ENCODE results near the gene GATAD2A.

The GATAD2A gene

GRCh38 chr19:19443283-19443682, 37.8 kb downstream of the GATAD2A start:
- Histone ChIP-seq H3K4me1 (ENCODE audit: insufficient read depth, insufficient read length) (peaks cover 14% of the 10 kb centered on the region), H3K36me3 (ENCODE audit: insufficient read depth, insufficient read length, low read length) (peaks cover 21% of the 10 kb centered on the region), H3K27me3 (ENCODE audit: insufficient read depth, insufficient read length) (no peaks in the 10 kb centered on the region), H3K9me3 (ENCODE audit: insufficient read depth, low read length) (no peaks in the 10 kb centered on the region), H3K4me3 (ENCODE audit: insufficient read length, low read depth) (no peak overlapping the region), H3K9ac (ENCODE audit: insufficient read length, low read depth) (no peak overlapping the region)
- TF ChIP-seq ZNF274 (IDR thresholded peaks at IDR 0.05; ENCODE audit: low read depth, low read length) = no peak
- no peak for TF ChIP-seq YY1 (IDR thresholded peaks at IDR 0.05; ENCODE audit: insufficient read depth, insufficient read length)
- no peak for TF ChIP-seq SUZ12 (IDR thresholded peaks at IDR 0.05; ENCODE audit: extremely low read depth, insufficient read depth, insufficient read length)
- no peak for DNase-seq (ENCODE audit: low read depth, low spot score)

DNA sequence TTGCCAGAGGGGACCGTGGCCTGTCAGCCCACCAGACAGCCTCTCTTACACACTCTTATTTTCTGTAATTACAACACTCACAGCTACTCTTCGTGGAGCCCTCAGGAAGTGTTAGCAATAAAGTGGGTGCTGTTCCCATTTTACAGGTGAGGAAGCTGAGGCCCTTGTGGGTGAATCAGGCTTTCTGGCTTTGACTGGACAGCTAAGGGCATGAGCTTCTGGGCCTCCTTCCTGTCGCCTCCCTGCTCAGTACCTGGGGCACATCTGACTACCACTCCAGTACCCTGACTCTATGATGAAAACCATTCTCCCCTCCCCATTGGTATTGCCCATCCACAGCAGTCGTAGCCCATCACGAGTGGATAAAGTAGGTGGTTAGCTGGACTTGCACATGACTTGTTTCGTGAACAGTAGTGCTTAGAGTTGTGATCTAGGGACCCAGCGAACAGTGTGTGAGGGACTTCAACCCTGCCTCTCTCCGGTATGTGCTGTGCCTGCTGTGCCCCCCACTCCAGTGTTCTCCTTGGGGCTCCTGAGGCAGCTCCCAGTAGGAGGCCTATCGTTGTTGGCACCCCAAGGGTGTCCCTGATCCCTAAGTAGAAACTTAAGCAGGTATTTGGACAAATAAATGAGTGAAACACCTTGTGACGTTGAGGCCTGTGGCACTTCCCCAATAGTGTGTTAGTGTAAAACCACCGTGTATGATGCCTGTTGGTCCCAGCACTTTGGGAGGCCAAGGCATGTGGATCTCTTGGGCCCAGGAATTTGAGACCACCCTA, 38.6 kb downstream of the GATAD2A start:
- peaks cover 17% of the 10 kb centered on the region for H3K4me1 ChIP-seq (ENCODE audit: insufficient read depth, insufficient read length)
- H3K9ac ChIP-seq (ENCODE audit: insufficient read length, low read depth) = no peak overlapping the region
- no peak for DNase-seq (ENCODE audit: low read depth, low spot score)

GRCh38 chr19:19444681-19445155, 39.2 kb downstream of the GATAD2A start:
- DNase-seq (ENCODE audit: low read depth, low spot score) = no peak
- Histone ChIP-seq H3K27me3 (ENCODE audit: insufficient read depth, insufficient read length) (no peaks in the 10 kb centered on the region), H3K4me3 (ENCODE audit: insufficient read length, low read depth) (no peak overlapping the region), H3K4me1 (ENCODE audit: insufficient read depth, insufficient read length) (peaks cover 18% of the 10 kb centered on the region), H3K36me3 (ENCODE audit: insufficient read depth, insufficient read length, low read length) (peaks cover 24% of the 10 kb centered on the region), H3K9me3 (ENCODE audit: insufficient read depth, low read length) (no peaks in the 10 kb centered on the region), H3K9ac (ENCODE audit: insufficient read length, low read depth) (no peak overlapping the region)
- TF ChIP-seq ZNF274 (IDR thresholded peaks at IDR 0.05; ENCODE audit: low read depth, low read length) (no peak), SUZ12 (IDR thresholded peaks at IDR 0.05; ENCODE audit: extremely low read depth, insufficient read depth, insufficient read length) (no peak), YY1 (IDR thresholded peaks at IDR 0.05; ENCODE audit: insufficient read depth, insufficient read length) (no peak)

More for the DNA sequence above, 38.6 kb downstream of the GATAD2A start:
- Histone ChIP-seq H3K36me3 (ENCODE audit: insufficient read depth, insufficient read length, low read length) (peaks cover 24% of the 10 kb centered on the region), H3K4me3 (ENCODE audit: insufficient read length, low read depth) (no peak overlapping the region), H3K27me3 (ENCODE audit: insufficient read depth, insufficient read length) (no peaks in the 10 kb centered on the region), H3K9me3 (ENCODE audit: insufficient read depth, low read length) (no peaks in the 10 kb centered on the region)
- TF ChIP-seq SUZ12 (IDR thresholded peaks at IDR 0.05; ENCODE audit: extremely low read depth, insufficient read depth, insufficient read length) (no peak), ZNF274 (IDR thresholded peaks at IDR 0.05; ENCODE audit: low read depth, low read length) (no peak), YY1 (IDR thresholded peaks at IDR 0.05; ENCODE audit: insufficient read depth, insufficient read length) (no peak)

GRCh38 chr19:19445288-19445687, 39.8 kb downstream of the GATAD2A start:
- Histone ChIP-seq H3K4me3 (ENCODE audit: insufficient read length, low read depth) (no peak overlapping the region), H3K9me3 (ENCODE audit: insufficient read depth, low read length) (no peaks in the 10 kb centered on the region), H3K36me3 (ENCODE audit: insufficient read depth, insufficient read length, low read length) (peaks cover 24% of the 10 kb centered on the region), H3K27me3 (ENCODE audit: insufficient read depth, insufficient read length) (no peaks in the 10 kb centered on the region), H3K9ac (ENCODE audit: insufficient read length, low read depth) (no peak overlapping the region), H3K4me1 (ENCODE audit: insufficient read depth, insufficient read length) (peaks cover 22% of the 10 kb centered on the region)
- DNase-seq (ENCODE audit: low read depth, low spot score) = no peak
- TF ChIP-seq YY1 (IDR thresholded peaks at IDR 0.05; ENCODE audit: insufficient read depth, insufficient read length) = no peak
- no peak for TF ChIP-seq ZNF274 (IDR thresholded peaks at IDR 0.05; ENCODE audit: low read depth, low read length)
- TF ChIP-seq SUZ12 (IDR thresholded peaks at IDR 0.05; ENCODE audit: extremely low read depth, insufficient read depth, insufficient read length) = no peak

GRCh38 chr19:19445911-19446361, 40.5 kb downstream of the GATAD2A start:
- H3K4me1 ChIP-seq (ENCODE audit: insufficient read depth, insufficient read length) = peaks cover 24% of the 10 kb centered on the region
- no peak overlapping the region for H3K4me3 ChIP-seq (ENCODE audit: insufficient read length, low read depth)
- no peak for DNase-seq (ENCODE audit: low read depth, low spot score)
- H3K9ac ChIP-seq (ENCODE audit: insufficient read length, low read depth) = no peak overlapping the region
- H3K36me3 ChIP-seq (ENCODE audit: insufficient read depth, insufficient read length, low read length) = peaks cover 24% of the 10 kb centered on the region
- TF ChIP-seq SUZ12 (IDR thresholded peaks at IDR 0.05; ENCODE audit: extremely low read depth, insufficient read depth, insufficient read length) (no peak), YY1 (IDR thresholded peaks at IDR 0.05; ENCODE audit: insufficient read depth, insufficient read length) (no peak), ZNF274 (IDR thresholded peaks at IDR 0.05; ENCODE audit: low read depth, low read length) (no peak)
- H3K9me3 ChIP-seq (ENCODE audit: insufficient read depth, low read length) = no peaks in the 10 kb centered on the region
- no peaks in the 10 kb centered on the region for H3K27me3 ChIP-seq (ENCODE audit: insufficient read depth, insufficient read length)

DNA sequence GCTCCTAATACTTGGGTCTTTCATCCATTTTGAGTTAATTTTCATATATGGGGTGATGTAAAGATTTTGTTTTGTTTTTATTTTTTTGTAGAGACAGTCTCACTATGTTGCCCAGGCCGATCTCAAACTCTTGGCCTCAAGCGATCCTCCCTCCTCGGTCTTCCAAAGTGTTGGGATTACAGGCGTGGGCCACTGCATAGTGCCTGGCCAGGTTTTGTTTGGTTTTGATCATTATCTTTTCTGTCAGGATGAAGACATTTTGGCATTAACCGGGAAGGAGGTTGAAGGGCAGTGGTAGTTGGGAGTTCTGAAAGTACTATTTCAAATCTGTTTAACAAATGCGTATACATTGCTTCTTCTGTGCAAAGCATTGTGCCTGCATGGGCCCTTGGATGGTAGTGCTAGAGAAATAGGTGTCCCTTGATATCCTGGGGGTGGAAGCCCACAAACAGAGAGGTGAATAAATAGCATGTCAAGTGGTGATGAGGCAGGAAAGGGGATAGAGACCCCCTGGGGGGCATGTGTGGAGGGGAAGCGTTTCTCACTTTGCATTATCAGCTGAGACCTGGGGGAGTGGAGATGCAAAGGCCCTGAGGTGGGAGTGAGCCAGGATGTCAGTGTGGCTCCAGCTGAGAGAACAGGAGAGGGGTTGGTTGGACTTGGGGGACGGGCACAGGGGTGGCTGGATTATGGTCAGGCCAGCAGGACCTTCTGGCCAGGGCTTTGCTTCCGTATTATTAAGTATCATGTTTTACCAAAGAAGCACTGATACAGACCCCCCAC, 41.4 kb downstream of the GATAD2A start:
- peaks cover 27% of the 10 kb centered on the region for H3K4me1 ChIP-seq (ENCODE audit: insufficient read depth, insufficient read length)
- no peak for DNase-seq (ENCODE audit: low read depth, low spot score)
- H3K27me3 ChIP-seq (ENCODE audit: insufficient read depth, insufficient read length) = no peaks in the 10 kb centered on the region
- H3K4me3 ChIP-seq (ENCODE audit: insufficient read length, low read depth) = no peak overlapping the region
- no peak overlapping the region for H3K9ac ChIP-seq (ENCODE audit: insufficient read length, low read depth)
- H3K36me3 ChIP-seq (ENCODE audit: insufficient read depth, insufficient read length, low read length) = peaks cover 24% of the 10 kb centered on the region
- no peaks in the 10 kb centered on the region for H3K9me3 ChIP-seq (ENCODE audit: insufficient read depth, low read length)
- no peak for TF ChIP-seq SUZ12 (IDR thresholded peaks at IDR 0.05; ENCODE audit: extremely low read depth, insufficient read depth, insufficient read length)
- TF ChIP-seq ZNF274 (IDR thresholded peaks at IDR 0.05; ENCODE audit: low read depth, low read length) = no peak
- TF ChIP-seq YY1 (IDR thresholded peaks at IDR 0.05; ENCODE audit: insufficient read depth, insufficient read length) = no peak

Data from NT2/D1 (cell line).